Measurements from ENCODE around the gene FRMD6.
A peak's percentile ranks its signal among the peaks of the same experiment; 100 is the strongest.
"Not testable (repeated sequence)": the region's sequence is repeated elsewhere in the genome, so short reads cannot be mapped to it uniquely, and the experiment has no call there.

The FRMD6 gene

DNA sequence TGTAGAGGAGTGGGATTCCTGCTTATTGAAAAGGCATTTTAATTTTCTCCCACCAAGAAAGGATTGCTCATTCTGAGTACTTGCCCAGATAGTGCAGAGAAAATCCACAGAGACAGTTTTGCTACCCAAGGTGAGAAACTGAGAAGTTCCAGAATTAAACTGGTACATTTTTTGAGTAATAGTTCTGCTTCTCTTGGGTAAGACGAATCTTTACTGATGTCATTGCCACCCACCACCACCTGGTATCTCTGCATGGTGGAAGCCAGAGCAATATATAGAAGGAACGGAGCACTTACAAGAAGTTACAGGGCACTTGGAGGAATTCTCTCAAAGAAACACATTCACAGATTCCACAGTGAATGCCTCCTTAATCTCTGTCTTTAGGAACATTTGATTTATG is 20.7 kb upstream of the FRMD6 start:
- DNase-seq, result no peak

DNA sequence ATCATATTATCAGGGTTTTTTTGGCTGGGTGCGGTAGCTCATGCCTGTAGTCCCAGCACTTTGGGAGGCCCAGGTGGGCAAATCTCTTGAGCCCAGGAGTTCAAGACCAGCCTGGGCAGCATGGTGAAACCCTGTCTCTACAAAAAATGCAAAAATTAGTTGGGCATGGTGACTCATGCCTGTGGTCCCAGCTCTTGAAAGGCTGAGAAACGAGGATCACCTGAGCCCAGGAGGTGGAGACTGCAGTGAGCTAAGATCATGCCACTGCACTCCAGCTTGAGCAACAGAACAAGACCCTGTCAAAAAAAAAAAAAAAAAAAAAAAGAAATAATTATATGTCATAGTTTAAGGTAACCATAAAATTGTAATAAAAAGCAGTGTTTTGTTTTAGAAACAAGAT is 18.4 kb upstream of the FRMD6 start:
- not testable (repeated sequence) for DNase-seq

DNA sequence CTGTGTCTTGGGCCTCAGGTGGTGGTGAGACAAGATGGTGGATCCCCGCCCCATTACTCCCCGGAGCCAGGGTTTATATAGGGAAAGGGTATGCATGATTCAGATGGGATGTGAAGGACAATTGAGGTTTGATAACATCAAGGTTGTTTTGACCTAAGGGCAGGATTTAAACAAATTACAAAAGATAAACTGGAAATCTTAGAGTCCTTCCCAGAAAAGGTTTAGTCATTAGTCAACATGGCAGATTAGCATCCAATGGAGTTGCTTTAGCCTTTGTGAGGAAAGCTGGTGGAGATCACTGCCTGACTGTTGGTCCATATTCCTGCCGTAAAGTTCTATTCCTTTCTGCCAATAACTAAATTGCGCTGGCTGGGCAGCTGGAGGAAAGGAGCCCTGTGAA is 15.6 kb upstream of the FRMD6 start:
- DNase-seq, result no peak

DNA sequence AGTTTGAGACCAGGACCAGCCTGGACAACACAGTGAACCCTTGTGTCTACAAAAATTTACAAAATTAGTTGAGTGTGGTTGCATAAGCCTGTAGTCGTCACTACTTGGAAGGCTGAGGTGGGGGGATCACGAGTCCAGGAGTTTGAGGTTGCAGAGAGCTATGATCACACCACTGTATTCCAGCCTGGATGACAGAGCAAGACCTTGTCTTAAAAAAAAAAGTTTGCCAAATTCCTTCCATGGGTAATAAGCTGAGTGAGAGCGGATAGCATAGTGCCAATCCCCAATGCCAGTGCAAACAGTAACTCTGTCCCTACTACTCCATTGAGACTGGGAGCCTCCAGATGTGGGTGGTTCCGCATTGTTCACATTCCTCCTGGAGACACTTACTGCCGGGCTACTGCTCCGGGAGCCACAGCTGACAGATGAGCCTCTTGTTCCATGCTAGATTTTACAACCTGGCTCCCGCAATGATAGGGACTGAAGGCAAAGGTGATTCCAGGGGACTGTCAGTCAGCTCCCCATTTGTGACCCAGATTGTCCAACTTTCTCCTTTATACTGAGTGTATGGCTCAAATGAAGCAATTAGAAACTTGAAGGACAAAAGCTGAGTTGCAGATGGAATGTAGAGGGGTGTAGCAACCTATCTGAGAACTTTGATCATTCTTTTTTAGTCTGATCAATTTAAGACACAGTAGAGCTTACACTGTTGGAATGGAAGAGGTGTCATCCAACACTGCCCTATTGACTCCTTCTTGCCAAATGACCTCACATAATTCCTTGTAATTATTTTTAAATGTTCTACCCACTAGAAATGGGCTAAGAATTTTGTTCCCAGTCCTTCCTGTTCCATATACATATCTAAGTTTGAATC is 13.4 kb upstream of the FRMD6 start:
- DNase-seq, result peak; percentile 80

DNA sequence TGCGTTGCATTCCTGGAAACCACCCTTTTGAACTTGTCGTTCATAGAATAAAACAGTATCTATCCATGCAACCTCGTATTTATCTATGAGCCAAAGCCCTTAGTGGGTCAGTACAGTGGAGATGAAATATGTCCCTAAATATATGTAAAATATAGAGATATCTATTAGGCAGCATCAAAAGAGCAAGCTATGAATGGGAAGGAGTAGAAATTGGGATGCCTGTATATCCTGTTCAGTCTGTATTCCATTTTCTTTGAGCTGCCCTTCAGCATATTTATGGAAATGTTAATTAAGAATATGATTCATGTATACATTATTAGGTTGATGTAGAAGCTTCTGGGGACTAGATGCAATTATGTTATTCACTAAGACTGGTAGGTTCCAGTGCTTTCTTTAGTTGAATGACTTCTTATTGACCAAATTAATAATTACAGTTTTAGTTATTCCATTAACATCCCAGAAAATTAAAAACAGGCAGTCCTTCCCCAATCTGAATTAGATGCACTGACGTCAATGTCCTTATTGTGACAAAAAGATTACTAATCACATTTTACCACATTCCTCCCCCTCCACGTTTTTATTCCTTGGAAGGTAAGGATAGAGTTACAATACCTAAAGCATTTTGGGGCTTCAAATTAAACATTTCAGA is 11.9 kb upstream of the FRMD6 start:
- no peak for DNase-seq

DNA sequence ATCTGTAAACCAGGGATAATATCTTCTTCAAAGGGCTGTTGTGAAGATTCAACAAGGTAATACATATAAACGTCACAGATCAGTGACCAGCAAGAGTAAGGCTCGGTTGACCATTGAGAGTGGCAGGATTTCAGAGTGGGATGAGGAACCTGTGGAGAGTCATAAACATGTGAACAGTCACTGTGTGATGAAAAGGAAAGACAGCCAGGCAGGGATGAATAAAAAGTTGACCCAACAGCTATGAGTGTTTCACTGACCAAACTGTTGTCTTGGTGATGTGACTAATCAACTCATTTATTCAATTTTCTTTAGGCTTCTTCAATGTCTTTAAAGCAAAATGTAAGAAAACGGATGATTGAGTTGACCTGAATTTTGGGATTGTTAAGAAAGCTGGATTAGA is 8.6 kb upstream of the FRMD6 start:
- DNase-seq, result peak; percentile 67

DNA sequence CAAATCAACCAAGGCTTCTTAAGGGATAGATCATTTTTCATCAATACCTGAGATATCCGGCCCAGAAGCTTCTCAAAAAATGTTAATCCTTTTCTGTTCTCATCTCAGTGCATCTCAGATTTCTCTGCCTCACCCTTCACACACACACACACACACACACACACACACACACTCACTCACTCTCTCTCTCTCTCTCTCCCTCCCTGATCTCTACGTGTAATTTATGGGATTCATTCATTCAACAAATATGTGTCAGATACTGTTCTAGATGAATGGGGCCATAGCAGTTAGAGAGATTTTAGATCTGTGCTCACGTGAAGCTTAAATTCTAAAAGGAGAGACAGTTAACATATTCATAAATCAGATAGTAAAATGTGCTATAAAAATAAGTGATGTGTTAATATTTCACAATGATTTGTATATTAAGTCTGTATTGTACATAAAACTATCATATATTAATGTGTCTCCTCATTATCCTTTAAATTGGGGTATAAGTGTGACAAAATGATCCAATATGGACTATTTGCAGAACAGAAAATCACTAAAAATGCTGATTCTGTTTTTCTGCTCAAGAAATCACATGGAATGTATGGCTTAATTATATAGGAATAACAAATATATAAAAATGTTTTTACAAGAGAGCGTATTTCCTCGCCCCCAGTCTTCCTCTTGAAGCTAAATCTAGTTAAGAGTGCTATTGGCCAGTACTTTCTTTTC is 7.3 kb upstream of the FRMD6 start:
- peak; percentile 70 for DNase-seq

DNA sequence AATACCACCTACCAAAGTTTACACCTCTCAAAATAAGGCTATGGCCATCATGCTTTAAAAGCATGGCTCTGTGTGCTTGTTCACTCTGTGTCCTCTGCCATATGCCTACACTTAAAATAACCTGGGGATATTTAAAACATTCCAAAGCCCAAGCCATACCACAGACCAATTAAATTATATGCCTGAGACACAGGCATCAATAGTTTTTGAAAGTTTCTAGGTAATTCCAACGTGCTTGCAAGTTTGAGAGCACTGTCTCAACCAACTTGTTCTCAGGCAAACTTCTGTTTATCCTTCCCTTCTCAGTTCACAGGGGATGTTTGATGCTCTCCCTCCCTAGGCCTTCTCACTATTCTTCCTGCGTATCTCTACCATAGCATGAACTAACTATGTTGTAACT is 3.4 kb upstream of the FRMD6 start:
- no peak for DNase-seq

DNA sequence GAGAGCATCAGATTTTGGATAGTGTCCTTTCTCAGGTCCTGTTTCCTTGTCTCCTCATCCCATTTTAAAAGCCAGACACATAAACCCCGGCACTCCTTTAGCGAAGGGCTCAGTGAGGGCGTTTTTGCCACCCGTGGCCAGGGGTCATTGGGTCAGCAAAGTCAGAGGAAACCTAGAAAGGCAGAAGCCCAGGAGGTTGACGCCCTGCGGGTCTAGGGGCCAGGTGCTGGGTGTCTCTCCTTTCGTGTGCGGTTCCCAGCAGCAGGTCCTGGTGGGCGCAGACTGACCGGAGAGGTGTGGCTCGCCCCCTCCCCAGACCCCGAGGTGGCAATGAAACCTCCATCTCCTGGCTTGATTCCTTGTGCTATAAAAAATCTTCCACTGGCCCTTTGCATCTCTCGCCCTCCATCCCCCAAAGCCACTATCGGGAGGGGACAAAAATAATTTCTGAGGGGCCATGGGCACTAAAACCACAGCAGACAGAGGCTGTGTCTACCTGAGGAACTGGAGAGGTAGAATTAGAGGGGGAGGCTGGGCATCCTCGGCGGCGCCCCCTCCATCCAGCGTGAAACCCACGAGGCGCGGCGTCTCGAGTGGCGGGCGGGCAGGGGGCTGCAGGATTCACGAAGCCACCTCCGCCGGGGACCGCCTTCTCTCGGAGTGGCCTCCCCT is 858 bp upstream of the FRMD6 start:
- no peak for DNase-seq

DNA sequence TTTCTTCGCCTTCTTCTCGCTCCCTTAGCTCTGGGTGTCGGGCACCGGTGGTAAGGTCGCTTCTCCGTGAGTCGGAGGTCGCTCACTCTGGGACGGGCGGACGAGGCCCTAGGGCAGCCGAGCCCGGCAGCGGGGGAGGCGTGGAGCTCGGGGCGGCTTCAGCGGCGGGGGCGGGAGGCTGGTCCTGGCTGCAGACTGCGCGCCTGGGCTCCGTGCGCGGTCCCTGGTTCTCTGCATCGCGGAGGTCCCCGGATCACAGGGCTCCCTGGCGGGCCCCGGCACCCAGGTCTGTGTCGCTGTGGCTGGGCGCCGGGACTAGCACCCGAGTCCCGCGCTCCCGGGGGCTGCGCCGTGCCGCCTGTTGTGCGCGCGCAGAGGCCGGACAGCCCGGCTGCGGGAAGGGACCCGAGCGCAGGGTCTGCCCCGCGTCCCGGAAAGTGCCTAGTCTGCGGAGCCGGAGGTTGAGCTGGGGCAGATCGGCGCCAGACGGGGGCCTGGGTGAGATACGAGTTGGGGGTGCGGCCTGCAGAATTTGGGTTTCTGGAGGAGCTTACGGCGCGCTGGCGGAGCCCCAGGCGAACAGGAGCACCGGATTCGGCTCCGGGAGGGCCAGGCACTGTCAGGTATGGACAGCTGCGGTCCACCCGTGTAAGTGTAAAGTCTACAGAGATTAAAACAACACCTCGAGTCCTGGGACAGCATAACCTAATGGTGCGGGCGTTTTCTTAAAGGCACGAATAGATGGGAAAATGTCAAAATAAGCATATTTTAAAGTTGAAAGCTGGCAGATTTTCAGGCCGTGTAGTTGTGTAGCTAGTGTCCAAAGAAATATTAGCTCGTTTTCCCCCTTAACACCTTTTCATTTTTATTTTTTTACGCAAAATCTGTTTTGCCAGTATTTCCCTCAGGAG is 713 bp downstream of the FRMD6 start:
- no peak for DNase-seq

DNA sequence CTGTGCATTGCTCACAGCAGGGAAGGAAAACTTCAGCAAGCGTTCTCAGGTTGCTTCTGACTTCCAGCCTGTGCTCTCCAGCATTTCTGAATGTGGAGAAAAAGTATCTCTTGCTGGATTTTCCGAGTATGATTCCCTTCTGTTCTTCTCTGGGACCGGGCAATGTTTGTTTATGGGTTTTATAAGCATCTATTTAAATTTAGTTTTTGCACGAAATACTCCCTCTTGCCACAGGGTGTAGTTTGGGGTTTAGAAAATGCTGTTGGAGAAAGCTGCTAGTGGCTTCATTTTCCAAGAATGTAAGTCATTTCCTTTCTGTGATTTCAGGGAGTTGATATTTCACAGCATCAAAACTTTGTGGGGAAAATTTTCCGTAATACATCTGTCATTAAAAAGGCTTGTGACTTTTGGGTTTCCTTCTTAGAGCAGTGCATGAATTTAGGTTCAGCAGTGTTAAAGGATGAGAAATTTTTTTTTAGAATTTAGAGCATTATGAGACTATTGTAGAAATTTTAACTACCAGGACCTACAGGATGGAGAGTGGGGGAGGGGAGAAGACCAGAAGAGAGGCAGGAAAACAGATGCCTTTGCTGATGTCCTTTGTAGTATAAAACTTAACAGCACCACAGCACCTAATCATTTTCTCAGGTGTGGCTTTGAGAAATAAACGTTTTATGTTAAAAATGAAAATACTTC is 1.5 kb downstream of the FRMD6 start:
- DNase-seq, result peak; percentile 87

DNA sequence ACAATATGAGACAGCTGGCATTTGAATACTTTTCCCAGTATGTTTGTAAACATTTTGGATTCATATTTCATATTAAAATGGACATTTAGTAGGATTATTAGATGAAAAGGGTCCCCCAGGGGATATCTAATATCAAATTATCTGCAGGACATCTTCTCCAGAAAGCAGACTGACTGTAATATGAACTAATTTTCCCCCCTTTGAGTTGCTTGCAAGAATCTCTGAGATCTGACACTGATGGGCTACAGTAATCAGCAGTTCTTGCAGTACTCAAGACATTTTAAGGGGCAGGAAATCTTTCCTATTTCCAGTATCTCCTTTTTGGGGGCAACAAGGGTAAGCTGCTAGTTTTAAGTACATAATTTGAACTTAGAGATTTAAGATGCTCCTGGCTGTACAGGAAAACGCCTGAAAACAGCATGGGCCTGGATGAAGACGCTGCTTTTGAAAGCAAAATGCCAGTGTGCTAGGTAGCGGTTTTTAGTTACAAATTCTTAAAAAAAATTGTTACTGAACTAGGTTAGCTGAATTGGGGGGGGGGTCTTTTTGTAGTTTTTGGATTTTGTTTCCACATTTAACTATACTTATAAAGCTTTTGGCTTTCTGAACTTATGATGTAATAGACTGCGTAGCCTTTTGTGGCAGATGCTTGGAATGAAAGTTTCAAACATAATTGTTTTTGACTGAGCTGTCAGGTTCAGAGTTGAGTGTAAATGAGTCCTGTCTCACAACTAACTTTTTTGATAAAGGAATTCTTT is 2.2 kb downstream of the FRMD6 start:
- DNase-seq, result no peak

DNA sequence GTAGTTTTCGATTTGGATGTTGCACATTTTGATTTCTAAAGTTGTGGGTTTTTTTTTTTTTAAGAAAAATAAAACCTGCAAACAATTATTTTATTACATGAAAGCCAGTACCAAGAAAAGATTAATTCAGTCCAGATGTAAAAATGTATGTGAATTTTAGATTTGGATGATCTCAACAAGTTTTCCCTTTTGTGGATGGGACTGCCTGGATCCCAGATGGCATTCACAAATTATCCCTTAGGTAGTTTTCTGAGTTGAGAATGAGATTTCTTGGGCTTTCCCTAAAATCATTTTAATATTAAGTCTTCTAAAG is 2.8 kb downstream of the FRMD6 start:
- DNase-seq, result no peak

DNA sequence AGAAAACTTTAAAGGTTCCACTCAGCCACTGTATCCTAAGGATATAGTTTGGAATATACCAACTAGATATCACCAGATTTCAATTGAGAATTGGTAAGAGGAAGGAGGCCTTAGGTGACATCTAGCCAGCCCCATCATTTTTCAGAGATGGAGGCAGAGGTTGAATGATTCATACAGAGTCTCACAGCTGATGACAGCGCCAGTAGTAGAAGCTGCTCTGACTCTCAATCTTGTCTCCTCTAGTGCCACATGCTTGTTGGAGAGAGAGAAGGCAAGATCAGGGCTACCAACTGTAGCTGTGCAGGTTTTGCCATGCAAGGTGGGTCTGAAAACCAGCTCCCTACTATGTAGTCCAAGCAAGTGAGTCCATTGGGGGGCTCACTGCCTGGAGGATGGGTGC is 6.1 kb downstream of the FRMD6 start:
- DNase-seq, result peak; percentile 60

DNA sequence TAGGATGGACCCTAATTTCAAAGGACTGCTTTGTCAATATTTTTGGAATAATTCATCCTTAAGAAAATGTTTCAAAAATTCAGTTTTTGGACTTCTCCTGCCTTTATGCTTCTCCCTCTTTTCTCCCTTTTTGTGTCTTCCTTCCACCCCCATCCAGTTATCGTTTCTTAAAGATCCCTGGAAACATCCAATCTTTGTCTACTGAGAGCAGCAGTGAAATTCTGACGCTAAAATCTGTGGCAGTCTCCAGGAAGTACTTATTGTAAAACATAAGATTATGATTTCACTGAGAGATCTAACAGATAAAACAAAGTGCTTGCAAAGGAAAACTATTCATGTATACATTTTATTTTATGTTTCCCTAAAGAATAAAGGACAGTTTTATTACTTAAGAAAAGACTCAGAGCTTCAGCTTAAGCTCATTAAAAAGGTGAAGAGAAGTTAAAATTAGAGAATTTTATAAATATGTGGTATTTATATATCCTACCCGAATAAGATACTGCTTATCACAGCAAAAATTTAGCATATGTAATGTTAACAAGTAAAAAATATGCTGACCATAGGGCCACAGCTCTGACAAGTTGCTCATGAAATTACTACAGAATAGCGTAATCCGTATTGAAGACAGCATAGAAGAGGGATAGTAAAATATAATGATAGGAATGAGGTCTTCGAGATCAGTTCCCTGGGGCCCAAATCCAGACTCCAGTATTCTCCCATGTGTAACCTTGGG is 6.9 kb downstream of the FRMD6 start:
- no peak for DNase-seq

DNA sequence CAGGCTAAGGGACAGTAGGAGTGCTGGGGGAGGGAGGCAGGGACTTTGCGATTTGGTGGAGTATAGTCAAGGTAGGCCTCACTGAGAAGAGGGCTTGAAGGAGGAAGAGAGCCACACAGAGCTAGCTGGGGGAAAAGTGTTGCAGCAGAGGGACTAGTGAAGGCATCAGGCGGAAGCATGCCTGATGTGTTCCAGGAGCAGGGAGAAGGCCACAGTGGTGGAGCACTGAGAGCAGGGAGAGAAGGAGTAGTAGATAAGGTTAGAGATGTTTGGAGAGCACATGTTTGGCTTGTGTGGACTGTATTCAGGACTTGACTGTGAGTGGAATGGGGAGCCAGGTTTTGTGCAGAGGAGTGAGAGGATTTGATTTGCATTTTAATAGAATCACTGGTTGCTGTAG is 9.0 kb downstream of the FRMD6 start:
- no peak for DNase-seq

DNA sequence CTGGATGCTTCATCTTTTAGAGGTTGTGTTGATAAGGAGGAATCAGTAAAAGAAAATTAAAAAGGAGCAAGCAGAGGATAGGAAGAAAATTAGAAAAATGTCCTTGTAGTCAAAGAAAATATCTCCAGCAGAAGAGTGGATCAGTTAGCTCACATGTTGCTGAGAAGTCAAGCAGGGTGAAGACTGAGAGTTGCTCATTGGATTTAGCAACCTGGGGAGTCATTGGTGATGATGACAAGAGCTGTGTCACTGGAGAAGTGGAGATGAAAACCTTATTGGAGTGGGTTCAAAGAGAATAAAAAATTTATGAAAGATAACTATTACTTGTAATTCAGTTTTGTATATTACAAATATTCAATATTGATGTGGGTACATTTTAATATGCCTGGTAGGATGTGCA is 9.8 kb downstream of the FRMD6 start:
- no peak for DNase-seq

DNA sequence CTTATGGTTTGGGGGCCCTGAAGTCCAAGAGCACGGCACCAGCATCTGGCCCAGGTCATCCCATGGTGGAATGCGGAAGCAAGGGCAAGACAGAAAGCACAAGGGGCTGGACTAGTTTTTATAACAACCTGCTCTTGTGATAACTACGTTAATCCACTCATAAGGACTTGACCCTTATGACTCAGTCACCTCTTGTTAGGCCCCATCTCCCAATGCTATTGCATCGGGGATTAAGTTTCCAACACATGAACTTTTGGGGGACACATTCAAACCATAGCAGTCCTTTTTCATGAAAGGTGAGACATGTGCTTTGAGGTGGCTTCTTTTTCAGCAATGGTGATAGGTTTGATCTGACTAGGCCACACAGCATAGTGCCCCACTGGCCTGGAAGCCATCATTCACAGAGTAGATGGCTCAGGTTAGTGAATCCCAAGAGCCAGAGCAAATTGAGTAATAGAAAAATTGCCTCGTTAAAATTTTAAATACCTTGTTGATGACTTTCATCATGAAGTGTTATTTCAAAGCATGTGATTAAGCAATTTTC is 12.1 kb downstream of the FRMD6 start:
- DNase-seq, result no peak

DNA sequence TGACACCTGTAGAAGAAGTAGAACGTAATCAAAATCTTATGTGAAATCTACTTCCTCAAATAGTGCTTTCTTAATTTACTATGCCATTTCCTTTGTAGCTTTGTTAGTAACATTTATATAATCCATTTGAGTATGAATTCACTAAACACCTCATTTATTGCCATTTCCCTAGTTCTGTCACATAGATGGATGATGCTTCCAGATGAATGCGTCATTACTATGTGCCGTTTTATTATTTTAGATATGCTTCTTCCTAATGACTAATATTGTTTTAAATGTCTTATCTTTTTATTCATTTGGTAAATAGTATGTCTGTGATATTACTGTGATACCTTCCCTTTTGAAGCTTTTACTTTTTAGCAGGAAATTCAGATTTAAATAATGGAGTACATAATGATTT is 14.4 kb downstream of the FRMD6 start:
- DNase-seq, result no peak

DNA sequence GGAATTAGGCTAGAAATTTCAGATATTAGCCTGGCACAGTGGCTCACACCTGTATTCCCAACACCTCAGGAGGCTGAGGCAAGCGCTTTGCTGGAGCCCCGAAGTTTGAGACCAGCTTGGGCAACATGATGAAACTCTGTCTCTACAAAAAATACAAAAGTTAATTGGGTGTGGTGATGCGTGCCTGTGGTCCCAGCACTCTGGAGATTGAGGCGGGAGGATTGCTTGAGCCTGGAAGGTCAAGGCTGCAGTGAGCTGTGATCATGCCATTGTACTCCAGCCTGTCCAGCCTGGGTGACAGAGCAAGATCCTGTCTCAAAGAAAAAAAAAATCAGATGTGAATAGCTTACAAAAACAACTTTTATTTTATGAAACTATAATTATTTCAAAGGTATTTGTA is 15.1 kb downstream of the FRMD6 start:
- DNase-seq, result no peak

Measured in fibroblast of skin of scalp (primary cell).